Stimulated activated CD8-positive, alpha-beta memory T cell treated with anti-CD3 and anti-CD28 coated beads, Interleukin-7, amount 100 ng/mL, for 4 hours (primary cell): ENCODE measurements around the gene UBLCP1.

Source experiments
- DNase-seq, 2 donors: peaks; one replicate each; pipeline ENCODE4 v3.0.0-alpha.2; 2020; ENCODE audit warnings: low read depth in 2 of 2

UBLCP1 gene

DNA sequence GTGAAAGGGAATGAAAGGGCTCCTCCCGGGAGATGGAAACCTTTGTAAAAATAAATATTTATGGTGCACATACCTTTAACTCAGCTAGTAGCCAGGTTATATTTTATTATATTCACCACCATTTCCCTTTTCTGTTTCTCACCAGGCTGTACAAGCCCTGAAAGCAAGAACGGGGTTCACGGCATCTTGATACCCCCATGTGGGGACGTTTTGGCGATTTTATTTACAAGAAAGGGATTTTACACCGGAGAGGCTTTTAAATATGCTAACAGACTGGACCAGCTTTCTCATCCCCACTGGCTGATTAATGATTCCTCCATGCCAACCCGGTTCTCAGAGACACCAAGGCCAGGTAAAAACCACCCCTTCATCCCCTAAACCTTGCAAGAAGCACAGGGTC is 48.0 kb downstream of the UBLCP1 start:
- DNase-seq: no peak

DNA sequence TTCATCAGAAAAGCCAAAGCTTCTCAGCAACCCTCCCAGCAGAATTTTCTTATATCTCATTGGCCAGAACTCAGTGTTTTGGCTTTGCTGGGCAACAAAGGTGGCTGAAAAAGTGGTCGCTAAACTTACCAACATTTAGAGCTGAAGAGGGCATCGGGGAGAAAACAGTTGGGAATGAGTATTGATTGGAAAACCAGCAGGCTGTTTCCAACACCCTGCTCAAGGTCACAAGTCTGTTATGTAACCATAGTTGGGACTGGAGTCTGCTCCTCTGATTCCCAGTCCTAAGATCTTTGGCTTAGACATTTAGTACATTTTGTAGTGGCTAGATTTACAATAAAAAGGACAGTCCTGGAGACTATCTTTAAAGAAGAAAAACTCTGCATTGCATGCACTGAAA is 50.1 kb downstream of the UBLCP1 start:
- DNase-seq: no peak

DNA sequence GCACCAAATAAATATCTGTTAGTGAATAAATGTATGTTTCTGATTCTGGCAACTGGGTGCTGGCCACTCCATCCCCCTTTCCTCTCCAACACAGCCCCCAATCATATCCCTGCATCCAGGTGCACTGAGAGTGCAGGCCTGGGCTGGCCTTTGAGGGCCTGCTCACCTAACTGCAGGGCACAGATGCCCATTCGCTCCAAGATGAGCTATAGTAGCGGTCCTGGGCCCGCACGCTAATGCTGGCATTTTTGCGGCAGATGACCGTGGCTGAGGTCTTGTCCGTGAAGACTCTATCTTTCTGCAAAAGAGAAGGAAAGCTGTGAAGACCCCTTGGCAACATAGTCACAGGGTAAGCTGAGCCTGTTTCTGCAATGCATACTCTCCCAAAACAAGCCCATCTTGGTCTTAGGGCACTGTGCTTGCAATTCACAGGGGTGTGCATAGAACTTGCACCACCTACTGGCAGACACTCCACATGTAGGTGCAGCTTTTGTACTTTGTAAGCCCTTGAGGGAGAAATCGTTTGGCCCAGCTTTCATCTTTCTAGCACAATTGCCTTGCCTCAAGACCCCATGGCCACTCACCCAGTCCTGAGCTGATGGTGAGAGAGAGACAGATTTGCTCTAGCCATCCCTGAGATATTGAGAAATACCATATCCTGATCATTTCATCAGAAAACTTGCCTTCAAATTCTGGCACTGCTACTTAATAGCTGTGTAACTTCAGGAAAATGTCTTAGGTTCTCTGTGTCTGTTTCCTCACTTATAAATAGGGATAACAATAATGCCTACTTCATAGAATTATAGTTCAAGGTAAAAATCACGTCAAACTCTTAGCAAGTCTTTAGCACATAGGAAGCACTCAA is 53.7 kb downstream of the UBLCP1 start:
- peak; percentile 13 to 18 for DNase-seq

- DNase-seq: no peak
Measured at GRCh38 chr5:159317849-159318248, 54.8 kb downstream of the UBLCP1 start.

DNA sequence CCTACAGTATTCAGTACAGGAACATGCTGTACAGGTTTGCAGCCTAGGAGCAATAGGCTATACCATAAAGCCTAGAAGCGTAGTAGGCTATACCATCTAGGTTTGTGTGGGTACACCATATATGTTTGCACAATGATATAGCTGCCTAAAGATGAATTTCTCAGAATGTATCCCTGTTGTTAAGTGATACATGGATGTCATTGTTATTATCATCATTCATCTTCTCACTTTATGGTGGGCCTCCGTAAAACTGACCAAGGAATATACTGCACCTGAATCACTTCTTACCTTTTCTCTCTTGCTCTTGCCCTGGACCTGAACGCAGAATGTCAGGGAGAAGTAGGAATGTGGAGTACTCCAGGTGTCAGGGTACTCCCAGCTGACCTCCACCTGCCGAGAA is 55.4 kb downstream of the UBLCP1 start:
- DNase-seq: no peak

DNA sequence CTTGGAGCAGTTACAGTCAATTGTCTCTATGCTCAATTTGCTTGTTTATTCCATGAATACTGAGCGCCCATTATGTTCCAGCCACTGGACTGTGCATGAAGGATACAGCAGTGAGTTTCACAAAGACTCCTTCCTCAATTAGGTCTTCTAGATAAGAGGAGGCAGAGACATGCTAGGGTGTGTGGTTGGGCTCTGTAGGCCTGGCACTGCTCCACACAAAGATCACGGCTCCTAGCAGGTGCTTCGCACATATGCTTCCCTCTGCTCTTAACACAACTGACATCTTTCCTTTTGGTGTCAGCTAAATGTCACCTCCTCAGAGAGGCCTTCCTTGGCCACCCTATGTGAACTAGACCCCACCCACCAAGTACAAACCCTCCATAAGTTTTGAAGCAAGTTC is 56.3 kb downstream of the UBLCP1 start:
- no peak for DNase-seq

DNA sequence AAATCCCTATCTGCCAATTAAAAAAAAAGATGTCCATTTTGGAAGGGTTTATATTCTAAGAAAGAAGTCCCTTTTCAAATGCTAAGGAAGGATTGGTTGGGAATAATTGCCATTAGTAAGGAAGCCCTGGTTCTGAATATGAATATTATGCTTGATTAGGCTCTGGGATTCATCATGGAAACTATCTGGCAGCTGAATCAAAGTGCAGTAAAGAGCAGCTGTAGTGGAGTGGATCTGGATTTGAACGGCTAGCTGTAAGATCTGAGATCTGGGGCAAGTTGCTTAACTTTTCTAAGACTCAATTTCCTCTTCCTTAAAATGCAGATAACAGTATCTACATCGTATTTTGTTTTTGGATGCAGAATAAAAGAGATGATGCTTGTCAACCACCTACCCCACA is 56.7 kb downstream of the UBLCP1 start:
- no peak for DNase-seq

DNA sequence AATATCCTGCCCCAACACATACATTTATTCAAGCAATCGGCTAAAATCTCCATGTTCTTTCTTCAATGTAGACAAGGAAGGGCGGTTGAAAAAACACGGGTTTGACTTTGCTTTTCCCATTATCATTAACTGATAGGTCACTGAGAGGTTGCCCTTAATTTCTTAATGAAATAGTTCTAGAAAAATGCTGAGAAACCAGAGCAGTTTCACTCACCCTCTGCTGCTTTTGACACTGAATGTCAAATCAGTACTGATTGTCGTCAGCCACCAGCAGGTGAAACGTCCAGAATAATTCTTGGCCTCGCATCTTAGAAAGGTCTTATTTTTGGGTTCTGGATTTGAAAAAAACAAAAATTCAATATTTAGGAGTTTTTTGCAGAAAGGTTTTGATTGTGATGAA is 59.1 kb downstream of the UBLCP1 start:
- no peak for DNase-seq

DNA sequence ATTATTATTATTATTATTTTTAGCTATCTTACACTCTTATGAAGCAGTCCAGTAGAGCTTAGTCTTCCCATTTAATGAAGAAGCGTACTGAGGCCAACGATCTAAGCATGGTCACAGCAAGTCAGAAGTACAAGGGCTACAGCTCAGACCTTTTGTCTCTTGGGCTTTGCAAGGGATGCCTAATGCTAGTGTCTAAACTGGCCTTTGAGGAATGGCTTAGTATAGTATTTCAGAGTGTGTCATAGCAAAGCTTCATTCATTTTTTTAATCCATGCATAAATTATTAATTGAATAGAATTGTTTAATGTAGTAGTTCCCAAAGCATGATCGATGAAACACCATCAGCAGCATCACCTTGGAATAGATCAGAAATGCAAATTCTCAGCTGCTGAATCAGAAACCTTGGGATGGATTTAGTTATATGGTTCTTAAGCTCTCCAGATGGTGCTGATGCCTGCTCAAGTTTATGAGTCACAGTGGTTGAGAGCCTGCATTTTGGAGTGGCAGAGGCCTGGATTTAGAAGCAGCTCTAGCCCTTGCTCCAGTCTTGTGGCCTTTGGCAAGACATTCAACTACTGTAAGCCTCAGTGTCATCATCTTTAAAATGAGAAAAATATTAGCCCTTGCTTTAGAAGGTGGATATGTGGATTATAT is 61.1 kb downstream of the UBLCP1 start:
- no peak for DNase-seq

DNA sequence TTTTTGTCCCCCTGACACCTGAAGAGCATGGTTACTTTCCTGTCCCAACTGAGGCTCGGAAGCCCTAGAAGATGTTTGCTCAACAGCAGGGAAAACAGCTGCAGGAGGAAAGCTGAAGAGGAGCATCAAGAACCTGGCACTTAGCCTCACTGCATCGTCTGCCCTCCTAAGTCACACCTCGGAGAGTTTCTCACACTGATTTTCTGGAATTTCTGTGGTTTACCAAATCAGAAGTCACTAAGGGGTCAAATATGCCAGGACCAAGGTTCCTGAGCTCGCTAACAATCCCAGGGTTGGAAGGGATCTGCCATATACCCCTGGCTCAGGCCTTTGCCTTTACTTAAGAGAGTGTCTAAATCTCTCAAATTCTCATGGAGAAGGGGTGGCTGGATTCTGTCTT is 61.9 kb downstream of the UBLCP1 start:
- no peak for DNase-seq

DNA sequence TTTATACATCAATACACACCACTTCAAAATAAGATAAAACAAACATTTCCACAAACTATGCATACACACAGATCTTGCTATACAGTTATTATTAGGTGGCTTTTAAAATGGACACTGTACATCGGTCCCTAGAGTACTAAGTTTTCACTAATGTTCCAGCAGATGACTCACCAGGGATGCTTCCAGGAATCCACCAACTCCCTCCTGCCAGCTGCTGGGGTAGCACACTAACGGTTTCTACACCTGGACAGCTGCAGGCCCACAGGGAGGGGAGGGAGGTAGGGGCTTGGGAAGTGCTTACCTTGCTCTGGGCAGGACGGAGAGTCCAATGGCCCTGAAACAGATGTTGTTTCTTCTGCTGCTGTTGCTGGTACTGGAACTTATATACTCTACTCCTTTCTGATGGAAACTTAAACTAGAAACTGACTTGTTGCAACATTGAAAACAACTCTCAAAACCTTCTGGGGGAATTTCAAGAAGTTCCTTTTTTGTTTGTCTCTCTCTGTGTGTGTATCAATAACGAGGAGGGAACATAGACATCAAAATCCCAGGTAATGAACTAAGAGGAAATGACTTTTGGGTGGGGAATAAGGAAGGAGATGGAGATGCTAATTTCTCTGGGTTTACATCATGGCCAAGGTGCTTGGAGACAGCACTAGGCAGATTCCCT is 67.2 kb downstream of the UBLCP1 start, which contains the start of gene IL12B:
Gene IL12B (minus strand): TSS at position 357 of the 670 bp plus-strand sequence. CDS start 3,705 bp downstream, outside the sequence.
- no peak for DNase-seq

- DNase-seq: peak; percentile 53 to 56
Measured at GRCh38 chr5:159331093-159331973, 68.2 kb downstream of the UBLCP1 start.

DNA sequence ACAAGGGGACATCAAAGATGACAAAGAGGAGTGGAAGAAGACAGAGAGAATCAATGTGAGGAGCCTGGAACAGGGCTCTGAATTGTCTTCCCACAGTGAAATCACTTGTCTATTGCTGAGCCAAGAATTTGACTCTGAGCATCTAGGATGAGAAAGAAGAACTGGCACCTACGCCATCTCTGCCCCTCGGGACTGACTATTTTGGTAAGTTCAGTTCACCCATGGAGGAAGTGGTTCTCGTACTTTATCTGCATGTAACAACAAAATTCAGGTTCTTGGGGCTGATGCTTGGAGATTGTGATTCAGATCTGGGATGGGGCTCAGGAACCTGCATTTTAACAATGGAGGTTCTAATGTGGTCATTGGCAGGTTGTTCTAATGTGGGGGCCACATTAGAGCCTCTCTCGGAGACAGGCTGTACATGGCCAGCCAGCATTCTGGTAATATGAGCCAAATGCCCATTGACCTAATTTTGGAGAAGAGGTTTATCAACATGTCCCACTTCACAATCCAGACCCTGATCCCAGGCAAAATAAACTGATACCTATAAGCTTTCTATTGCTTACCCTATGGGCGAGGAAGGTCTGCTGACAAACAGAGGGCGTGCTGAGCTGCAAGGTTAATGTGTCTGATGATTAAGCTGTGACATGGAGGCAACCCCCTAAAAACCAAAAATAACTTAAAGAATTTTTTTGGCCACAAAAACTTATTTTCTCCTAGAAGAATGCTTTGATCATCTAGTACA is 69.9 kb downstream of the UBLCP1 start:
- DNase-seq: no peak

- DNase-seq: no peak
Measured at GRCh38 chr5:159333545-159333925, 70.4 kb downstream of the UBLCP1 start.
